Transverse colon (tissue), 4 donors: ENCODE results near the gene NIT2.

Experiments used
- CTCF ChIP-seq, 5 experiments: fragments of 200-600 bp in 3 of 5; fragments of 450-650 bp in 2 of 5; sonication (generic) in 3 of 5; IDR thresholded peaks; 1 replicate in 2 of 5; 2 replicates in 3 of 5; pipeline ENCODE4 v1.5.1; 2016 to 2017; ENCODE audit warnings: antibody characterized with exemption in 5 of 5, inconsistent platforms in 3 of 5, mild to moderate bottlenecking in 2 of 5, moderate library complexity in 1 of 5
- POLR2AphosphoS5 ChIP-seq, 3 donors: sonication (generic); formaldehyde crosslinking; IDR thresholded peaks; one replicate each; pipeline ENCODE4 v1.6.1; 2016; ENCODE audit warnings: antibody characterized with exemption in 3 of 3

DNA sequence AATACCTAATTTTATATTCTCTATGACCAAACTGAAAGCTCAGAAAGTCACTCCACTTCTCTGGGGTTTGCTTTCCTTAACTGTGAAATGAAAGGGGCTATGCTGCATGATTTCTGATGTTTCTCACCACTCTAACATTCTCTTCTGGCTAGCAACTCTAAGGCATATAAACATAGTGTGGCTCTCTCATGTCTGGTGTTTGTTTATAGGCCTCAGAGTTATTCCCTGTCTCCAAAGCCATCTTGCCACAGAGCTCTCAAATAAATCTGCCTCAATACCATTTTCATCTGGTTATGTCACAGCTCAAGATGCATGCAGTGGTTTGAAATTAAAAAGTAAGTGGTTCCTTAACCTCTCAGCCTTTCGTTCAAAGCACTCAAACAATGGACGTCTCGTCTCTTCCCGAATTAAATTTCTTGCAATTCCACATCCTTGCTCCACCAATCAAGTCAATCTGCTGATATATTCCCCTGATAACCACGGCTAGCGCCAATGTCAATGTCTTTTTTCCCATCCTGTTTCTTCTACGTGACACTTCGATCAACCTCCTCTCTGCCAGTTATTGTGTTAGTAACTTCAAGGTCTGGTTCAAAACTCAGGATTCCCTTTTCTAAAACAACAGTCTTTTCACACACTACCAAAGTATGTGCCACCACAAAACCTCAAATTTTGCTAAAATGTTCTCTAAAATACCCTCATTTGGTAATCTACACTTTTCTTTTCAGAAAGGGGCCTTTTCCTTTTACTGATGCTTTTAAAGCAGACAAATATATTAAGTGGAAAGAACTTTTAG lies 50.4 kb downstream of the NIT2 start:
- TF ChIP-seq CTCF (IDR thresholded peaks at IDR 0.05), result no peak
- no peak for TF ChIP-seq POLR2AphosphoS5 (IDR thresholded peaks at IDR 0.05)
